GM12878 (cell line): Measurements from ENCODE around the gene R3HDM2.

Source experiments
- CBX3 ChIP-seq: fragments of 200-600 bp; sonication (generic); IDR thresholded peaks from 2 replicates; pipeline ENCODE4 v1.6.1; 2016; ENCODE audit warnings: low read depth, borderline replicate concordance
- EP300 ChIP-seq, 2 experiments: fragments of 150-350 bp in 1 of 2; IDR thresholded peaks; 2 replicates each; pipeline ENCODE4 v1.6.1; 2011 to 2012; ENCODE audit warnings: low read depth in 2 of 2, low read length in 2 of 2, borderline replicate concordance in 1 of 2, improper control_type of control experiment in 1 of 2, inconsistent platforms in 1 of 2; ENCODE audit not compliant: control insufficient read depth in 1 of 2
- HDGF ChIP-seq: fragments of 450-650 bp; IDR thresholded peaks from 2 replicates; pipeline ENCODE4 v1.6.1; 2016; ENCODE audit warnings: antibody characterized with exemption
- MEF2B ChIP-seq: fragments of 450-650 bp; IDR thresholded peaks from 2 replicates; pipeline ENCODE4 v1.6.1; 2018; ENCODE audit warnings: mild to moderate bottlenecking, moderate library complexity; ENCODE audit not compliant: partially characterized antibody, poor library complexity, severe bottlenecking
- SIN3A ChIP-seq: IDR thresholded peaks from 2 replicates; pipeline ENCODE4 v1.6.1; 2012; ENCODE audit warnings: low read depth, low read length, improper control_type of control experiment
- SMC3 ChIP-seq: IDR thresholded peaks from 2 replicates; pipeline ENCODE4 v1.6.1; 2011; ENCODE audit warnings: low read length, improper control_type of control experiment, borderline replicate concordance
- TF ChIP-seq, protein P1 (sequence below): IDR thresholded peaks from 2 replicates; pipeline ENCODE4 v1.6.1; 2012; ENCODE audit warnings: mild to moderate bottlenecking, low read depth, low read length
- TF ChIP-seq, protein P2 (sequence below), 3 experiments: IDR thresholded peaks in 2 of 3; conservative IDR thresholded peaks in 1 of 3; 2 replicates each; pipeline ENCODE4 v1.5.1; 2011; ENCODE audit warnings: low read depth in 3 of 3, low read length in 3 of 3, mild to moderate bottlenecking in 3 of 3, control low read depth in 2 of 3, moderate library complexity in 2 of 3, inconsistent platforms in 1 of 3, mixed read lengths in 1 of 3; ENCODE audit not compliant: control insufficient read depth in 2 of 3, insufficient read depth in 1 of 3; ENCODE audit errors: extremely low read depth in 1 of 3

DNA sequence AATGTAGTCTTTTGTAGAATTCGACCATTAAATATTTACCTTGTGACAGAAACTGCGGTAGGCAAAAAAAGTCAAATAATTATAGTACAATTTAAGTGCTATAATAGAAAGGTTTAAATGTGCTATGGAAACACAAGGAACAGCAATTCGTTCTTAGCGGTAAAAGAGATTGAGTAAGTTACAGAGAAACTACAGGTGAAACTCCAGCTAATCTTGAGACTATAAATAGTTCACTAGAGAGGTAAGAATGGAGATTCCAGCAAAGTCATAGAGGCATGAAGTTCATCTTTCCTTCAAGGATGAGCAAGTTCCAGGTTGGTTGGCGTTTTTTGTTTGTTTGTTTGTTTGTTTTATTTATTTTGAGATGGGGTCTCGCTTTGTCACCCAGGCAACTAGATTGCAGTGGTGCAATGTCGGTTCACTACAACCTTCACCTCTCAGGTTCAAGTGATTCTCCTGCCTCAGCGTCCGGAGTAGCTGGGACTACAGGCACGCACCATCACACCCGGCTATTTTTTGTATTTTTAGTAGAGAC lies 878 bp upstream of the R3HDM2 start:
- TF ChIP-seq SIN3A, result no peak
- no peak for TF ChIP-seq SMC3
- TF ChIP-seq MEF2B, result no peak
- TF ChIP-seq, protein P1, sequence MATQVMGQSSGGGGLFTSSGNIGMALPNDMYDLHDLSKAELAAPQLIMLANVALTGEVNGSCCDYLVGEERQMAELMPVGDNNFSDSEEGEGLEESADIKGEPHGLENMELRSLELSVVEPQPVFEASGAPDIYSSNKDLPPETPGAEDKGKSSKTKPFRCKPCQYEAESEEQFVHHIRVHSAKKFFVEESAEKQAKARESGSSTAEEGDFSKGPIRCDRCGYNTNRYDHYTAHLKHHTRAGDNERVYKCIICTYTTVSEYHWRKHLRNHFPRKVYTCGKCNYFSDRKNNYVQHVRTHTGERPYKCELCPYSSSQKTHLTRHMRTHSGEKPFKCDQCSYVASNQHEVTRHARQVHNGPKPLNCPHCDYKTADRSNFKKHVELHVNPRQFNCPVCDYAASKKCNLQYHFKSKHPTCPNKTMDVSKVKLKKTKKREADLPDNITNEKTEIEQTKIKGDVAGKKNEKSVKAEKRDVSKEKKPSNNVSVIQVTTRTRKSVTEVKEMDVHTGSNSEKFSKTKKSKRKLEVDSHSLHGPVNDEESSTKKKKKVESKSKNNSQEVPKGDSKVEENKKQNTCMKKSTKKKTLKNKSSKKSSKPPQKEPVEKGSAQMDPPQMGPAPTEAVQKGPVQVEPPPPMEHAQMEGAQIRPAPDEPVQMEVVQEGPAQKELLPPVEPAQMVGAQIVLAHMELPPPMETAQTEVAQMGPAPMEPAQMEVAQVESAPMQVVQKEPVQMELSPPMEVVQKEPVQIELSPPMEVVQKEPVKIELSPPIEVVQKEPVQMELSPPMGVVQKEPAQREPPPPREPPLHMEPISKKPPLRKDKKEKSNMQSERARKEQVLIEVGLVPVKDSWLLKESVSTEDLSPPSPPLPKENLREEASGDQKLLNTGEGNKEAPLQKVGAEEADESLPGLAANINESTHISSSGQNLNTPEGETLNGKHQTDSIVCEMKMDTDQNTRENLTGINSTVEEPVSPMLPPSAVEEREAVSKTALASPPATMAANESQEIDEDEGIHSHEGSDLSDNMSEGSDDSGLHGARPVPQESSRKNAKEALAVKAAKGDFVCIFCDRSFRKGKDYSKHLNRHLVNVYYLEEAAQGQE, result no peak
- TF ChIP-seq, protein P2, sequence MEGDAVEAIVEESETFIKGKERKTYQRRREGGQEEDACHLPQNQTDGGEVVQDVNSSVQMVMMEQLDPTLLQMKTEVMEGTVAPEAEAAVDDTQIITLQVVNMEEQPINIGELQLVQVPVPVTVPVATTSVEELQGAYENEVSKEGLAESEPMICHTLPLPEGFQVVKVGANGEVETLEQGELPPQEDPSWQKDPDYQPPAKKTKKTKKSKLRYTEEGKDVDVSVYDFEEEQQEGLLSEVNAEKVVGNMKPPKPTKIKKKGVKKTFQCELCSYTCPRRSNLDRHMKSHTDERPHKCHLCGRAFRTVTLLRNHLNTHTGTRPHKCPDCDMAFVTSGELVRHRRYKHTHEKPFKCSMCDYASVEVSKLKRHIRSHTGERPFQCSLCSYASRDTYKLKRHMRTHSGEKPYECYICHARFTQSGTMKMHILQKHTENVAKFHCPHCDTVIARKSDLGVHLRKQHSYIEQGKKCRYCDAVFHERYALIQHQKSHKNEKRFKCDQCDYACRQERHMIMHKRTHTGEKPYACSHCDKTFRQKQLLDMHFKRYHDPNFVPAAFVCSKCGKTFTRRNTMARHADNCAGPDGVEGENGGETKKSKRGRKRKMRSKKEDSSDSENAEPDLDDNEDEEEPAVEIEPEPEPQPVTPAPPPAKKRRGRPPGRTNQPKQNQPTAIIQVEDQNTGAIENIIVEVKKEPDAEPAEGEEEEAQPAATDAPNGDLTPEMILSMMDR (IDR thresholded peaks at IDR 0.05 in 2 of 3, conservative IDR thresholded peaks at IDR 0.05 in 1 of 3; ENCODE audit: control insufficient read depth in 2 of 3, extremely low read depth in 1 of 3, insufficient read depth in 1 of 3, low read depth in 3 of 3, low read length in 3 of 3), result no peak
- TF ChIP-seq EP300 (IDR thresholded peaks at IDR 0.05; ENCODE audit: borderline replicate concordance in 1 of 2, control insufficient read depth in 1 of 2, low read depth in 2 of 2, low read length in 2 of 2), result no peak
- TF ChIP-seq CBX3, result no peak
- no peak for TF ChIP-seq HDGF
